GM12878 (cell line): ENCODE measurements around the gene AHCYL2.

Source experiments
- CTCF ChIP-seq, 3 experiments: IDR thresholded peaks in 2 of 3; conservative IDR thresholded peaks in 1 of 3; 2 replicates each; pipeline ENCODE4 v1.5.1; 2011; ENCODE audit warnings: low read depth in 3 of 3, low read length in 3 of 3, mild to moderate bottlenecking in 3 of 3, control low read depth in 2 of 3, moderate library complexity in 2 of 3, inconsistent platforms in 1 of 3, mixed read lengths in 1 of 3; ENCODE audit not compliant: control insufficient read depth in 2 of 3, insufficient read depth in 1 of 3; ENCODE audit errors: extremely low read depth in 1 of 3
- POLR2AphosphoS5 ChIP-seq: IDR thresholded peaks from 2 replicates; pipeline ENCODE4 v1.6.1; 2011; ENCODE audit warnings: mild to moderate bottlenecking, low read length, inconsistent platforms

- TF ChIP-seq POLR2AphosphoS5 = no peak
- TF ChIP-seq CTCF (IDR thresholded peaks at IDR 0.05 in 2 of 3, conservative IDR thresholded peaks at IDR 0.05 in 1 of 3; ENCODE audit: control insufficient read depth in 2 of 3, extremely low read depth in 1 of 3, insufficient read depth in 1 of 3, low read depth in 3 of 3, low read length in 3 of 3) = no peak
Measured at GRCh38 chr7:129315960-129316359, 91.1 kb downstream of the AHCYL2 start.
